HG03460 (cell line): Measurements from ENCODE around the gene MYO1B.

ENCODE experiments used
- ATAC-seq: cut with Tn5 transposase; IDR thresholded peaks from one replicate; pipeline ENCODE4 v1.9.1; 2021; ENCODE audit not compliant: unreplicated experiment

The MYO1B gene

GRCh38 chr2:191225690-191226089, 19.5 kb upstream of the MYO1B start:
- no peak for ATAC-seq

DNA sequence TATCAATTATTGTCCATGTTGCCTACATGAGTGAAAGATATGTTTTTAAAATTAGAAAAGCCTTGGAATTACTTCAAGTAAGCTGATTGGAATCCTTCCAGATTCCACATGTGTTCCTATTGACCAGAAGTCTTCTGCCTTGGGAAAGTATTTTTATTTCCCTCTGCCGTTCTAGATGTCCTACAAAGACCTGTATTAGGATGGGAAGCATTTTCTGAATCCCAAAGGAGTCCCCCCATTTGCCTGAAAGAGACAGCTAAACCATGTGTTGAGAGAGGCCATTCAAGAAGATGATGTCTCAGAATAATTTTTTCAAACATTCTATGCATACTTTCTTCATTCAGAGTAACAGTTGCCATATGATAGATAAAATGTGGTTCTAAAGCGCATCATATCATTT, 19.0 kb upstream of the MYO1B start:
- no peak for ATAC-seq

DNA sequence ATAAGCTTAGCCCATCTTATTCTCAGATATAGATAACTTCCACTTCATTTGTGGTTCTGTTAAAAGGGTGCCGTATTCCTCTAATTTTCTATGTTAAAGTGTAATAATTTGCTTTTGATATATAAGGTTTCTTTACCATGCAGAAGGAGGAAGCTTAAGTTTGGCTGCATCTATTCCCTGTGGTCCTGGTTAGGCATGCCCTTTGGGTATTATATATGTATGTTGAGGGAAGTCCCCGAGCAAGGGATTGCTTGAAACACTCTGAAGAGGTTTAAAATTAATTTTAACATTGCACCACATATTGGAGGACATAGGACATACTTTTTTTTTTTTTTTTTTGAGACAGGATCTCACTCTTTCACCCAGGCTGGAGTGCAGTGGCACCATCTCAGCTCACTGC, 16.9 kb upstream of the MYO1B start:
- no peak for ATAC-seq

- ATAC-seq, result no peak
Observed at GRCh38 chr2:191228861-191229260, 16.3 kb upstream of the MYO1B start.

DNA sequence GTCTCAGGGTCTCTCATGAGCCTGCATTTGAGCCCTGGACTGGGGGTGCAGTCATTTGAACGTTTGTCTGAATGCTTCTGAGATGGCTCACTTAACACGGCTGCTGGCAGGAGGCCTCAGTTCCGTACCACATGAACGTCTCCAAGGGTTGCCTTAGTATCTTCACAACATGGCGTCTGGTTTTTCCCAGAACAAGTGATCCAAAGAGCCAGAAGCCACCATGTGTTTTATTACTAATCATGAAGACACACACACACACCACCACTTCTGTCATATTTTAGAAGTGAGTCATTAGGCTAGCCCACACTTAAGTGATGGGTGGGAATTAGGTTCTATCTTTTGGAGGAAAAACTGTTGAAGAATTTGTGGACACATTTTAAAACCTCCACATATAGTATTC, 15.0 kb upstream of the MYO1B start:
- no peak for ATAC-seq

GRCh38 chr2:191231995-191232394, 13.2 kb upstream of the MYO1B start:
- ATAC-seq, result no peak

GRCh38 chr2:191233533-191233932, 11.7 kb upstream of the MYO1B start:
- no peak for ATAC-seq

- ATAC-seq, result no peak
Observed at GRCh38 chr2:191234376-191234775, 10.8 kb upstream of the MYO1B start.

GRCh38 chr2:191240871-191241270, 4.3 kb upstream of the MYO1B start:
- ATAC-seq, result no peak

GRCh38 chr2:191241418-191241817, 3.8 kb upstream of the MYO1B start:
- no peak for ATAC-seq

DNA sequence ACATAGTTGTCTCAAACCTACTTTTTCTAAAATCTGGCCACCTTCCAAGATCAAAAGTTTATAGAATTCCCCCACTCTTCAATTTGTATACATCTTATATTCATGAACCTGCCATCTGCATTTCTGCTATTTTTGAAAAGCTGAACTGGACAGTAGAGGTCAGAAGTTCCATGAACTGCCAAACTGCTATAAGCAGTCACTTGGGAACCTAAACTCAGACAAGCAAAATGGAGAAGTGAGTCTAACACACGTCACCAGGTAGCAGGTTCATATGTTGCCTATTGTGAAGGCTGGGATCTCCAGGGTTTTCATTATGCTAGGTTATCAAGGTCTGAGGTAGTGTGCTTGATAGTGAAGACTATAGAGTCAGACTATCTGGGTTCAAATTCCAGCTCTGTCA, 2.0 kb upstream of the MYO1B start:
- ATAC-seq, result no peak

DNA sequence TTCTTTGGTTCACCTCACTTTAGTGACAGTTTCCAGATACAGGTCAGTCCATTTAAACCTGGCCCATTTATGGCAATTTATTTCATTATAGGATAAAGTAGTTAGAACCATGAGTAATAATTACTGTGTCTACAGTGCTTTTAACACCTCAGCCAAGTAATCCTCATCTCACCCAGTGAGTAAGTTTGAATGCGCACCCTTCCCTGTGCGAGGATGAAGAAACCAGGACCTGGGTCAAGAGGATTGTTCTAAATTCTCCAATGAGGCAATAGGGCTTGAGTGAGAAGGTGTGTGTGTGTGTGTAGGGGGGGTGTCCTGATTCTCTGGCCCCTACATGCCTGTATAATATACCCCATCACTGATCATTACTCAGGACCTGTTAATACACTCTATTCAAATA, 854 bp upstream of the MYO1B start:
- ATAC-seq, result no peak

- ATAC-seq, result no peak
Observed at GRCh38 chr2:191245869-191246531, 796 bp downstream of the MYO1B start.

GRCh38 chr2:191246820-191247380, 1.7 kb downstream of the MYO1B start:
- ATAC-seq, result no peak

- ATAC-seq, result peak; percentile 55
Observed at GRCh38 chr2:191247381-191248057, 2.3 kb downstream of the MYO1B start.

GRCh38 chr2:191249156-191249813, 4.1 kb downstream of the MYO1B start:
- ATAC-seq, result no peak

DNA sequence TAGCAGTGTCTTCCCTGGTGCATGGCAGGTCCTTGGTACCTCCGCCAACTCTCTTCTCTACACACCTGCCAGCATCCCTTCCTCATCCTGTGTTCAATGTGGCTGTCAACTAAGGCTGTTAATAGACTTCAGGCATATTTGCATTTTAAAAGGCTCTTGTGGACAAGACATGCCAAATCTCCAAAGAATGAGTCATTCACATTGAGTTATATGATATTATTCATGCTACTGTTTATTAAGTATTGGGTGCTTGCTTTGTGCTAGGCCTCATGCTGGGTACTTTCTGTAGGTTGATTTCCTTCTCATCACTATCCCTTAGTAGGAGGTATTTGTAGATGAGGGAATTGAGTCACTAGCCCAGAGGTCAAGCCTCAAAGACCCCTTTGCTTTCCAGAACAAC, 5.2 kb downstream of the MYO1B start:
- no peak for ATAC-seq

GRCh38 chr2:191250986-191251385, 5.8 kb downstream of the MYO1B start:
- ATAC-seq, result no peak

- no peak for ATAC-seq
Observed at GRCh38 chr2:191252699-191253098, 7.5 kb downstream of the MYO1B start.

GRCh38 chr2:191253476-191253875, 8.3 kb downstream of the MYO1B start:
- no peak for ATAC-seq

DNA sequence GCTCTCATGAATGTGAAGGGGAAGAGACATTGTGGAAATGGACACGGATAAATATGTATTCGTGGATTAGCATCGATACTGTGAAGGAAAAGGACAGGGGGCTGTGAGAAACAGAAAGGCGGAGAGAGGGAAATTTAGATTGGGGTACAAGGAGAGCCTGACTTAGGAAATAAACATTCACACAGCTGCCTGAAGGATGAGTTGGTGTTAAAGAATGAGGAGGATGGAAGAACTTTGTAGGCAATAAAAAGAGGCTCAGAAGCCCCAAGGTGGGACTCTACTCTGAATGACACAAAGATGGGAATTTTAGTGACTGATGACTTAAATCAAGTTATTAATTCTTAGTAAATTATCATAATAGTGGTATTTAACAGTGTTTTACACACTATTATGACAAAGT, 10.1 kb downstream of the MYO1B start:
- no peak for ATAC-seq

- ATAC-seq, result no peak
Observed at GRCh38 chr2:191255756-191256312, 10.6 kb downstream of the MYO1B start.
